ENCODE results near the gene DDX41. TPM values are rescaled to one million over a fixed set of nuclear protein-coding genes. Genes with fewer than 3 reads are reported as not detected.
A peak's percentile ranks its signal among the peaks of the same experiment; 100 is the strongest.

Gene DDX41
- total and polyA plus RNA-seq, 2 of the 13 experiments (the other 11 are each of a cell fraction or from before 2014, with no cell fraction given): 62.8 to 105 TPM

DNA sequence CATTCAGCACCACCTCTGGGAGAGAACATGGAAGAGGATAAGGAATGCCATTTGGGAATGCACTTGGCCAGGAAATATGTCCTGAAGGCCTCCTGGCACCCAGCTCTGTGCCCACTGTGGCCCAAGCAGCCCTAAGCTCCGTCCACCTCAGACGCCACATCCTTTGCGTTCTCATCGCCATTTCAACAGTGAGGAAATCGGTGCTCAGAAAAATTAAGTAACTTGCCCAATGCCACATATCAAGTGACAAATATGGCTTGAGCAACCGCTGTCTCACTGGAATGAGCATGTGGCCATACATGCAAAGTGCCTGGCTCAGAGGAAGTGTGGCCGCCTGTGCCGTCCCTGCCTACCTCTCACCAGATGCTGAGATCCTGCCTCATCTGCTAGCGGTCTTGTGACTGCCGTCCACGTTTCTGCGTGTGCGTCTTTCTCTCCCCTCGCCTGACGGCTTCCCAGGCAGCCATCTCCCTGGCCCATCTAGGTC, 6.2 kb downstream of the DDX41 start:
- no TSS peak for BruUV-seq (replicated peaks)
- Histone ChIP-seq H3K9me3 (ENCODE audit: low read length) (no peaks in the 10 kb centered on the region), H3K27ac (ENCODE audit: extremely low read length, insufficient read depth, low read length) (no peak overlapping the region), H3K9ac (ENCODE audit: insufficient read depth, low read depth, low read length) (no peak overlapping the region), H3K4me2 (ENCODE audit: low read depth, low read length) (no peak overlapping the region), H3K79me2 (ENCODE audit: insufficient read depth, low read length) (peaks cover 6% of the 10 kb centered on the region), H3K4me1 (ENCODE audit: insufficient read depth, low read length) (peaks cover 13% of the 10 kb centered on the region), H3K27me3 (ENCODE audit: control insufficient read depth in 1 of 2, insufficient read depth in 2 of 2, low read length in 2 of 2) (no peaks in the 10 kb centered on the region), H2AFZ (ENCODE audit: low read length) (no peak overlapping the region), H3K36me3 (replicated peaks in 1 of 2; ENCODE audit: control insufficient read depth in 1 of 2, insufficient read depth in 2 of 2, low read length in 2 of 2) (peaks cover 30 to 54% of the 10 kb centered on the region in 2 experiments; a peak in 4 of 5 replicates), H3K4me3 (replicated peaks in 1 of 3; ENCODE audit: insufficient read depth in 1 of 3, low read depth in 2 of 3, low read length in 3 of 3) (no peak overlapping the region), H4K20me1 (ENCODE audit: insufficient read depth, low read length) (no peaks in the 10 kb centered on the region; the same call in 1 of the 2 replicates)
- ChIA-PET CTCF (ENCODE audit: low intra/inter-chr PET ratio, low total read pairs) (no interaction called here), POLR2A (no interaction called here)
- DNase-seq (ENCODE audit: low spot score) (no peak), FAIRE-seq (no peak), ATAC-seq (no peak)
- intact Hi-C loops (cut with micrococcal nuclease; ENCODE audit: unreplicated experiment) (no loop called here), in situ Hi-C loops (cut with HindIII; ENCODE audit: extremely low pct_ligation_motif_present, low pct_unique_long_range_greater_than_20kb) (no loop called here)
- 99% methylated on average over 15 of the region's 15 CpGs for WGBS (ENCODE audit: low lambda C conversion rate)
- no peak for TF ChIP-seq YEATS4 (CRISPR knock-in tag; IDR thresholded peaks at IDR 0.05; ENCODE audit: borderline replicate concordance)
- peak; percentile 34; the same call in 1 of the 2 replicates for TF ChIP-seq ZC3H13 (CRISPR knock-in tag; IDR thresholded peaks at IDR 0.05)

DNA sequence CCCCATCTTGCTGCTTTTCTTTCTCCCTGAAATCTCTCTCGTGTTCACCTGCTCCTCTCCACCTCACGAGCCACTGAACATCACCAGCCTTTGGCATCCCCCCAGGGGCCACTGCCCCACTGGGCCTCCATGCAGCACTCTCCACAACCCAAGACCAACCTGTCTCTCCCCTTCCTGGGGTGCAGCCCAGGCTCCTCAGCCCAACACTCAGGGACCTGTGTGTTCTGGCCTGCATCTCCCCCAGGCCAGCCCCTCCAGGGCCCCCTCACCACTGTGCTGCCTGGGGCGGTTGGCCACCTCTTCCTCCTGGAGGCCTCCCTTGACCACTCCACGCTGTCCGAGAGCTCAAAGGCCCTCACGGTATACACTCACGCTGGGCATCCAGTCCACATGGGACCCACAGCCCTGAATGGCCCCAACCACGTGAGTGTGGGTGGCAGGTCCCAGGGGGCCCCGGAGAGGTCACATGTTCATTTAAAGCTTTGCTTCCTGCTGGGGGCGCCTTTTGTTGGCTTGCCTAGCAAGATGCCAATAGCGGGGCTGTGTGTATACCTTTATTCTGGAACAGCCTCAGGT, 6.7 kb downstream of the DDX41 start:
- Histone ChIP-seq H3K4me3 (replicated peaks in 1 of 3; ENCODE audit: insufficient read depth in 1 of 3, low read depth in 2 of 3, low read length in 3 of 3) (no peak overlapping the region), H3K27ac (ENCODE audit: extremely low read length, insufficient read depth, low read length) (no peak overlapping the region), H4K20me1 (ENCODE audit: insufficient read depth, low read length) (no peaks in the 10 kb centered on the region), H3K9ac (ENCODE audit: insufficient read depth, low read depth, low read length) (no peak overlapping the region), H3K36me3 (replicated peaks in 1 of 2; ENCODE audit: control insufficient read depth in 1 of 2, insufficient read depth in 2 of 2, low read length in 2 of 2) (peaks cover 27 to 49% of the 10 kb centered on the region in 2 experiments; a peak in 4 of 5 replicates), H3K4me1 (ENCODE audit: insufficient read depth, low read length) (peaks cover 7% of the 10 kb centered on the region), H3K9me3 (ENCODE audit: low read length) (no peaks in the 10 kb centered on the region), H3K4me2 (ENCODE audit: low read depth, low read length) (no peak overlapping the region), H3K27me3 (ENCODE audit: control insufficient read depth in 1 of 2, insufficient read depth in 2 of 2, low read length in 2 of 2) (no peaks in the 10 kb centered on the region), H3K79me2 (ENCODE audit: insufficient read depth, low read length) (peaks cover under 1% of the 10 kb centered on the region), H2AFZ (ENCODE audit: low read length) (no peak overlapping the region)
- WGBS (ENCODE audit: low lambda C conversion rate): 93% methylated on average over 7 of the region's 11 CpGs
- intact Hi-C loops (cut with micrococcal nuclease; ENCODE audit: unreplicated experiment) (no loop called here), in situ Hi-C loops (cut with HindIII; ENCODE audit: extremely low pct_ligation_motif_present, low pct_unique_long_range_greater_than_20kb) (no loop called here)
- FAIRE-seq (no peak), ATAC-seq (no peak), DNase-seq (ENCODE audit: low spot score) (no peak)
- TF ChIP-seq TRIM24 (CRISPR knock-in tag; IDR thresholded peaks at IDR 0.05) (no peak), AGO2 (optimal IDR thresholded peaks at IDR 0.05; ENCODE audit: low read depth, low read length) (peak; percentile 72)
- TF ChIP-seq, protein P1, sequence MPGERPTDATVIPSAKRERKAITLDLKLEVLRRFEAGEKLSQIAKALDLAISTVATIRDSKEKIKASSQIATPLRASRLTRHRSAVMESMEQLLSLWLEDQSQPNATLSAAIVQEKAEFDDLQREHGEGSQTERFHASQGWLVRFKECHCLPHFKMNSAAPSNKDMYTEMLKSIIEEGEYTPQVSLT (CRISPR knock-in tag; IDR thresholded peaks at IDR 0.05; ENCODE audit: borderline replicate concordance, low read depth): no peak
- TF ChIP-seq, protein P2, sequence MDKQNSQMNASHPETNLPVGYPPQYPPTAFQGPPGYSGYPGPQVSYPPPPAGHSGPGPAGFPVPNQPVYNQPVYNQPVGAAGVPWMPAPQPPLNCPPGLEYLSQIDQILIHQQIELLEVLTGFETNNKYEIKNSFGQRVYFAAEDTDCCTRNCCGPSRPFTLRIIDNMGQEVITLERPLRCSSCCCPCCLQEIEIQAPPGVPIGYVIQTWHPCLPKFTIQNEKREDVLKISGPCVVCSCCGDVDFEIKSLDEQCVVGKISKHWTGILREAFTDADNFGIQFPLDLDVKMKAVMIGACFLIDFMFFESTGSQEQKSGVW (CRISPR knock-in tag; IDR thresholded peaks at IDR 0.05; ENCODE audit: borderline replicate concordance): no peak
- no TSS peak for BruUV-seq (replicated peaks)
- CTCF ChIA-PET (ENCODE audit: low intra/inter-chr PET ratio, low total read pairs): no interaction called here
- POLR2A ChIA-PET: interaction anchor here (2.1 kb wide), 1 partner anchor 14 kb away, joined by 5 read pairs; no protein-coding TSS in a partner anchor

Measured in HepG2 (cell line).